GM18858 (cell line): ENCODE results near the gene AGER.

Experiments used
- ATAC-seq: cut with Tn5 transposase; IDR thresholded peaks from one replicate; pipeline ENCODE4 v1.9.1; 2021; ENCODE audit not compliant: unreplicated experiment

The AGER gene

DNA sequence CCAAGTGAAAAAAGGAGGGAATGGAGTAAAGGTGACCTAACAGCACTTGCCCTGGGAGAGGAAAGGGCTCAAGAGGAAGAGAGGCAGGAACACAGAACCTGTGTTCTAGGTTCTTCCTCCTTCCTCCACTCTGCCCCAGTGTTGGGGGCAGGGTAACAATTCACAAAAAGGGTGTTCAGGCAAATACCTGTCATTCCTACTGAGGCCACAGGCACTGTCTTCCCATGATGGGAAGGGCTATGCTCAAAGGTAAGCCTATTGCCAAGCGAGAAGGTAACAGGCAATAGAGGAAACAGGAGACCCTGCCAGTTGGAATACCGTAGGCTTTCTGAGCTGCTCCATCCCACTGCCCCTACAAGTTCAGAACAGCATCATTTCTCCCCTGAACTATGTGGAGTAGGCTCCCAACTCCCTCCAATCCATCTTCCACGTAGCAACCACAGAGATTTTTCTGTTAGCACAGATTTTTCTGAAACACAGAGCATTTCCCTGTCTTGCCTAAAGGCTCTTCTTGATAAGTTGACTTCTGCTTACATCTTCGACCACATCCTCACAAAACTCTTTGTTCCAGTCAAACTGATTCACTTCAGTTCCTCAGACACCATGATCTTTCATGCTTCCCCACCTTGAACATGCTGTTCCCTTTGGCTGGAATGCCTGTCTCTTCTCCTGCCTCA lies 10.9 kb downstream of the AGER start:
- ATAC-seq, result no peak

DNA sequence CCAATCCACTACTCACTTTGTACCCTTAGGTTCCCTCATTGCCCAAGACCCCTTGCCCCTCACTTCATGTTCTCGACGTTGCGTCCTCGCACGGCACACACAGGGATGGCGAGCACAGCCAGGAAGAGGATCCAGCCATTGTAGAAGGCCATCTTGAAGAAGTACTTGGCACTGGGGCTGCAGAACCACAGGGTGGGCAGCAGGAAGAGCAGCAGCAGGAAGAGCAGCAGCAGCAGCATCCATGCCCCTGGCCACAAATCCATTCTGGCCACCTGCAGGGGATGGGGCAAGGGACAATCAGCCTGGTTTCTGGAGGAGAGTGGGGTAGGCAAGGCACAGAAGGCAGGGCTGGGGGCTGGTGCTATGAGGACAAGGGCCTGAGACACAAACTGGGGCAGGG lies 12.8 kb downstream of the AGER start:
- ATAC-seq, result no peak

DNA sequence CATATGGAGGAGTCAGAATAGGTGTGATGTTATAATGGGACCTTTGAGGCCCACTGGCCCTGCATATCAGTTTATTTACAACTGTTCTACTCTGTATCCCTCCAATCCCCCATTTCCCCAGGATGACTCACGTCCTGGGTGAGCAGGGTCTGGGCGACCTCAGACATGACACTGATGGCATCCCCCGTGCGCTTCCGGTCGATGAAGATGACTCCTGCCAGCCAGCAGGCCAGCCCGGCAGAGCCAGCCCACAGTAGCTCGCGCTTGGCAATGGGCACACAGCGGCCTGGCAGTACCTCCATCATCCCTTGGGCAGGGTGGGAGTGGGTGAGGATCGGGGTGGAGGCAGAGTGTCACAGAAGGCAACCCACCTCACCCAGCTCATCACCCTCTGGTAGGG lies 13.8 kb downstream of the AGER start:
- ATAC-seq, result no peak

DNA sequence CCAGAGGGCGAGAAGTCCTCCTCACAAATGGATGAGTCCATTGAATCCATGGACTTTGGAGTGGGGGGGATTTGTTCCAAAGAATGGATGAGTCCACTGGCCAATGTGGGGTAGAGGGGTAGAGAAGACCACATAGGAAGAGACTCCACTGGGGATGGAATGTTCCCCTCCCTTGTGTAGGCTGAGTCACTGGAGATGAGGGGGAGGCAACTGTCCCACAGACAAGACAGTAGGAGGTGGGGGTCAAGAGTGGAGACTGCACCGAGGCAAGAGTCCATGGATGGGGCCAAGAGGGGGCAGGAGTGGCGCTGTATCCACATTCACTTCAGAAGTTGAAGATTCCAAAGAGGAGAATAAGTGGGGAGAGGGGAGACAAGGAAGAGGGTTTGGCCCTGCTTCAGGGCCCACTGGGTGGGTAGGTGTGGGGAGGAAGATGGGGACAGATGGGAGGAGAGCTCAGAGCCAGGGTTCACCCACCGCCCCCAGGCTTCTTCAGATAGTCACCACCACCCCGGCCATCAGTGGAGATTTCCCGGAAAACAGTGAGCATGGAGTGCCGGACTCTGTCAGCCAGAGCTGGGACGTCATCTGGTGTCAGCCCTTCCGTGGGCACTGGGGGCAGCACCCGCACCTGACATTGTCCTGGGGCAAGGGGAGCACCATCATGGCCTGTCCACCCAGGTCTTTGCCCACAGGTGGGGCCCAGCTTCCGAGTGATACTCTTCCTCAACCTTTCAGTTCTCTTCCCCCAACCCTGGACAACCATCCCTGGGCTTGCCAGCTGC lies 15.1 kb downstream of the AGER start:
- no peak for ATAC-seq

DNA sequence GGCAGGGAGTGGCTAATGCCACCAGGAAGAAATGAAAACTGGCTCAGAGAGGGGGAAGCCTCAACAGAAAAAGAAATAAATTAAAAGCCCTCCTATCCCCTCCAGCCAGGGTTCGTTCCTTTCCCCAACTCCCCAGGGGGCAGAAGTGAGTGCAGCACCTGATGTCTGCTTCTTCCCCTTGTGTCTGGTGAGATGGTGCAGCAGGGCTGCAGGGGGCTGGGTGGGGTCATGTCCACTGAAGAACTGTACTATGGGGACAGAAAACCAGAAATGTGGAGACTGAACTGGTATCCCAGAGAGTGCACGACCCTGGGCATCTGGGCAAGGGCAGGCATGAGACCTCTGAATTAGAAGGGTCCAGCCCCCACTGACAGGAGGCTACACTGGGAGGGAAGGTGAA lies 15.7 kb downstream of the AGER start:
- no peak for ATAC-seq

DNA sequence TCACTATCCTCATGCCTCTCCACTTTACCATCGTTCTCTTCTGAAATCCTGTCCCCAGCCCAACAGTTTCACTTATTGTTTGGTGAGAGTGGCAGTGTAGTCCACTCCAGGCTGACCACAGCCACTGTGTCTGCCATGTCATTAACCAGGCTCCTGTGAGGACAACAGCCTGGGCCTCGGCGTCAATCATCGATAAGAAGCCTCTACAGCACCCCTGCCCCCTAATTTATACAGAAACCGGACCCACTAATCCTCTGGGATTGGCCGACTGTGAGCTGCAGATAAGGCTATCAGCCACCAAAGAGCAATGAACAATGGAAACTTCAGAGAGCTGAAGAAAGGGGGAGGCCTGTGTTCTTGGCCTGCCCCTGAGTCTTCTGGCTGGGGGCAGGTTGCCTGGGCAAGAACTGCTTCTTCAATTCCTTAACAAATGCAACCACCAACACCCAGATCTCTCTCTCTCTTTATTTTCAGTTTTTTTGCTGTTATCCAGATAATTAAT lies 16.2 kb downstream of the AGER start:
- no peak for ATAC-seq

DNA sequence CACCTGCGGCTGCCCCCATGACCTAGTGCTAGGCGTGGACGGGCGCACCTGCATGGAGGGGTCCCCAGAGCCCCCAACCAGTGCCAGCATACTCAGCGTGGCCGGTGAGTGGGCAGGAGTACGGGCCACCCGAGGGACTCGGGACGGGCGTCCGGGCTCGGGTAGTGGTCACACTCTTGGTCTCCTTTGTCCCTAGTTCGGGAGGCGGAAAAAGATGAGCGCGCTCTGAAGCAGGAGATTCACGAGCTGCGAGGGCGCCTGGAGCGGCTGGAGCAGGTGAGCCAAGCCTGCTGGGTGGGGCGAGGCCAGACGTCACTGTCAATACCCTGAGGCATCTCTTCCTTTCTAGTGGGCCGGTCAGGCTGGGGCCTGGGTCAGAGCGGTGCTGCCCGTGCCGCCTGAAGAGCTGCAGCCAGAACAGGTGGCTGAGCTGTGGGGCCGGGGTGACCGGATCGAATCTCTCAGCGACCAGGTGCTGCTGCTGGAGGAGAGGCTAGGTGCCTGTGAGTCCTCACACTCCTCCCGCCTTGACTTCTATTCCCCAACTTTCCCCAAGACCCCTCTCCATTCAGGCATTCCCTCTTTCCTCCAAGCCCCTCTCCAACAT lies 16.8 kb downstream of the AGER start:
- no peak for ATAC-seq

DNA sequence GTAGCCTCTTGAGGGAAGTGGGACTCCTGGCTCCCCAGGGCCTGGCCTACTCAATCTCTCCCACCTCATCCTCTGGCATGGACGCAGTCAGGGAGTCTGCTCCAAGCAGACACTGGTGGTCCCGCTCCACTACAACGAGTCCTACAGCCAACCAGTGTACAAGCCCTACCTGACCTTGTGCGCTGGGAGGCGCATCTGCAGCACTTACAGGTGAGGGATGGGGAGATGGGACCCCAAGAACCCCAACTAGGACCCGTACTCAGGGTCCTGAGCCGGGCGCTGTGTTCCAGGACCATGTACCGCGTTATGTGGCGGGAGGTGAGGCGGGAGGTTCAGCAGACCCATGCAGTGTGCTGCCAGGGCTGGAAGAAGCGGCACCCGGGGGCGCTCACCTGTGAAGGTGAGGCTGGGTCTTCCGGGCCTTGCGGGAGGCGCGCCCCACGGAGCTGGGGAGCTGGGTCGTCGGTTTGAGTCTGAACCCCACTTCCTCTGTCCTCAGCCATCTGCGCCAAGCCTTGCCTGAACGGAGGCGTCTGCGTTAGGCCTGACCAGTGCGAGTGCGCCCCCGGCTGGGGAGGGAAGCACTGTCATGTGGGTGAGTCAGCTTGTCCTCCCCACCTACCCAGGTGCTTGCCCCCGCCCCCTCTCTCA lies 17.5 kb downstream of the AGER start:
- no peak for ATAC-seq

DNA sequence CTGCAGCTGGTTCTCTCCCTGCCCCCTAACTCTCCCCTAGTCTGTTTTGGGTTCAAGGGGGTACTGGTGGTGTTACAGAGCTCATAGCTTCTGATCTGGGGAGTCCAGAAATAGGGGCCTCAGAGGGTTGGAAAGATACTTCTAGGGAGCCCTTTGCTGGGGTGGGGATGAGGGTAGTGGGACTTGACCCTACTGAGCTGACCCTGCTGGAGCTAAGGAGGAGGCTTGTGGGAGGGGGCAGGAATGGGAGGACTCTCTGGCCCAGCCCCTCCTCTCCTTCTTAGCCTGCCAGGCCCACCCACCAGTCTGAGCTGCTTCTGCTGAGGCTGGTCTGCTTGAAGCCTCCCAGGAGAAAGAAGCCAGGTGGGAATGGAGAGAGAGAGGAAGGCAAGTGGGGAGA lies 19.8 kb downstream of the AGER start, which contains the start of gene EGFL8:
EGFL8 (plus strand) TSS at position 301 of the 400 bp plus-strand sequence. CDS start 1,571 bp downstream, outside the sequence.
- ATAC-seq, result no peak

DNA sequence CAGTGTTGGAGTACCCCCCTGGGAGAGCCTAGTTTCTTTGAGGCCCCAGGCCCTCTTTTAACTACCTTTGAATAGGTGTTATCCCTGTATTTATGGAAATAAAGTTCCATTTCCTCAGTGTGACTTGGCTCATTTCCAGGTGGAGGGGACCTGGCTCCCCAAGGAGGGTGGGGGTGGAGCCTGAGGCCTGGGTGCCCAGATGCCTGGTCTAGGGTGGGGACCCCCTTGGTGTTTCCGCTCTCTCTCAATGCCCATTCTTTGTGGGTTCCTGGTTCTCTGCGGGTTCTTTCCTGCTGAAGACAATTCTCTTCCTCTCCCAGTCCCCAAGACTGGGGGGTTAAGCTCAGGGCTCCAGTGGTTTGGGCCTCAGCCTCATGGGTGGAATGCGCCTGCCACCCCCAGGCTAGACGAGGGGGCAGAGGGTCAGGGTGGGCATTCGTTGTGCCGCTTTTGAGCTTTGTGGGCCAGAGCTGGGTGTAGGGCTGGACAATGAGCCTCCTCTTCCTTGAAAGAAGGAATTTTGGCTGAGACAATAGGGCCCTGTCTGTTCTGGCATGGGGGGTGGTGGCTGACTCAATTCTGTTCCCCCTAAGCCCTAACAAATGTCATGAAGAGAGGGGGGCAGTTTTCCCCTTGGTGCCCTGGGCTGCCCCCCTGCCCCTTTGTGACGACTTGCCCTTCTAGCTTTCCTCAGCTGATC lies 20.3 kb downstream of the AGER start:
- no peak for ATAC-seq

DNA sequence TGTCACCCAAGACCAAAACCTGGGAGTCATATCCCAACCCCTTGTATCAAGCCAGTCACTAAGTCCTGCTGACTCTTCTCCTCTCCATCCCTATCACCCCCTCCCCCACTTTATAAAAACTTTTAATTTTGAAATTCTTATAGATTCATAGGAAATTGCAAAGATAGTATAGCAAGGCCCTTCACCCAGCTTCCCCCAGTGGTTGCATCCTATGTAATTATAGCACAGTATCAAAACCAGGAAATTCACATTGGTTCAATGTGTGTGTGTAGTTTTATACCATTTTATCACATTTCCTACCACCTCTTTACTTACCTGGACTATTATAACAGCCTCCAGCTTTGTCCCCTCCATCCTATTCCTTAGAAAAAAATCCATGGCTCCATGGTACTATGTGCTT lies 26.0 kb downstream of the AGER start:
- ATAC-seq, result no peak

DNA sequence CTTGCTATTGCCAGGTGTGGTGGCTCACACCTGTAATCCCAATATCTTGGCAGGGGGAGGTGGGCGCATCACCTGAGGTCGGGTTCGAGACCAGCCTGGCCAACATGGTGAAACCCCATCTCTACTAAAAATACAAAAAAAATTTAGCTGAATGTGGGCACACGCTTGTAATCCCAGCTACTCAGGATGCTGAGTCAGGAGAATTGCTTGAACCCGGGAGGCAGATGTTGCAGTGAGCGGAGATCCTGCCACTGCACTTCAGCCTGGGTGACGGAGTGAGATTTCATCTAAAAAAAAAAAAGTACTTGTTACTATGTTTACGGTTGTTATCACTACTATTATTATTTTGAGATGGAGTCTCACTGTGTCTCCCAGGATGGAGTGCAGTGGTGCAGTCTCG lies 27.2 kb downstream of the AGER start:
- no peak for ATAC-seq

DNA sequence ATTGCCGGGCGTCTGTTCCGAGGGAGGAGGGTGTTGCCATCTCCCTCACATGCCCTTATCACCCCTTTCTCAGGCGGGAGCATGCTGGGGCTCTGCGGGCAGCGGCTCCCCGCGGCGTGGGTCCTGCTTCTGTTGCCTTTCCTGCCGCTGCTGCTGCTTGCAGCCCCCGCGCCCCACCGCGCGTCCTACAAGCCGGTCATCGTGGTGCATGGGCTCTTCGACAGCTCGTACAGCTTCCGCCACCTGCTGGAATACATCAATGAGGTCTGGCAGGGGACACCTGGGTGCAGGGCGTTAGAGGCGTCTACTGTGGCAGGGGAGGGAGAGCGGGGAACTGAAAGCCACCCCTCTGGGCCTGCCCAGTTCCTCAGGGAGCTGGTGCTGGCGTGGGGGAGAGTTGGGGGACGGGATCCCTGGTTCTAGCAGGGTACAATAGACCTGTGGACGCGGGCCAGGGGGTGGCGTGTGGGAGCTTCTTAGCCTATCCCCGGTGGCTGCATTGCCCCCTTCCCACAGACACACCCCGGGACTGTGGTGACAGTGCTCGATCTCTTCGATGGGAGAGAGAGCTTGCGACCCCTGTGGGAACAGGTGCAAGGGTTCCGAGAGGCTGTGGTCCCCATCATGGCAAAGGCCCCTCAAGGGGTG lies 29.4 kb downstream of the AGER start:
- no peak for ATAC-seq

DNA sequence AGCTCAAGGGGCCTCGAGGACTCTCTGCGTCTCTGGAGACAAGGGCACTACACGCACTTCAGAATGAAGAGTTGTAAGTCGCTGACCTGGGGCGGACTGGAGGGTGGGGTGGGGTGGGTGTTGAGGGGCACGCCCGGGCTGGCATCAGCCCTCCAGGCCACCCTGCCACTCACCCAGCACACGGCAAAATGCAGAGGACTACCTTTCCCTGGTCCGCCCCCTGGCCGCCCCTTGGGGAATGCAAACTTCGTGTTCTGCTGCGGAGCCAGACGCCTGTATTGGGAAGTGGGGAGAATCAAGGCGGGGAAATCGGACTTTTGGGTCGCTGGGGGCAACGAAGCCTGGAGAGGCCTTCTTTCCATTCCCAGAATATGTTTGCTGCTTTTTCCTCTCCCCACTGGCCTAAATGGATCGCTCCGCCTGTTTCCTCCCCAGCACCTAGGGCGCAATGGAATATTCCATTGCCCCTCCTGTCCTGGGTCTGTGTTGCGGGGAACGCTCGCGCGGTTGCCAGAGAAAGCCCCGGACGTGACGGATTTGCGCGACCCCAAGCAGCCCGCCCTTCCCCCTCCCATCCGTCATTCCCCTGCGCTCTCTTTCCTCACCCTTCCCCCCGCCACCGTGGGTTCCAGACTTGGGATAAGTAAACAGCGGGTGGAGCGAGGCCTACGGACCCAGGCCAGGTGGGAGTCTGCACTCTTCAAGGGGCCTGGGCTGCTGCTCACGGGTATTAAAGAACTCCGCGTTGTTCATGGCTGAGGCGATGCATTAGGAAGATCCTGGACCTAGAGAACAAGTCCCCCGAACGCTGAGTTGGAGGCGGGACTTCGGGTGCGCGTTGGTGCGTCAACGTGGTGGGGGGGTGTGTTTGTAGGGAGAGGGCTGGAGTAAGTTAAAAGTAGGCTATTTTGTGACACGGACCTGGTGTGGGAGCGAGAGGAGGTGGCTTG lies 30.2 kb downstream of the AGER start, which contains the start of gene PPT2:
PPT2 (plus strand) TSS at position 578 of the 950 bp plus-strand sequence. CDS start 454 bp downstream, outside the sequence.
- ATAC-seq, result no peak

DNA sequence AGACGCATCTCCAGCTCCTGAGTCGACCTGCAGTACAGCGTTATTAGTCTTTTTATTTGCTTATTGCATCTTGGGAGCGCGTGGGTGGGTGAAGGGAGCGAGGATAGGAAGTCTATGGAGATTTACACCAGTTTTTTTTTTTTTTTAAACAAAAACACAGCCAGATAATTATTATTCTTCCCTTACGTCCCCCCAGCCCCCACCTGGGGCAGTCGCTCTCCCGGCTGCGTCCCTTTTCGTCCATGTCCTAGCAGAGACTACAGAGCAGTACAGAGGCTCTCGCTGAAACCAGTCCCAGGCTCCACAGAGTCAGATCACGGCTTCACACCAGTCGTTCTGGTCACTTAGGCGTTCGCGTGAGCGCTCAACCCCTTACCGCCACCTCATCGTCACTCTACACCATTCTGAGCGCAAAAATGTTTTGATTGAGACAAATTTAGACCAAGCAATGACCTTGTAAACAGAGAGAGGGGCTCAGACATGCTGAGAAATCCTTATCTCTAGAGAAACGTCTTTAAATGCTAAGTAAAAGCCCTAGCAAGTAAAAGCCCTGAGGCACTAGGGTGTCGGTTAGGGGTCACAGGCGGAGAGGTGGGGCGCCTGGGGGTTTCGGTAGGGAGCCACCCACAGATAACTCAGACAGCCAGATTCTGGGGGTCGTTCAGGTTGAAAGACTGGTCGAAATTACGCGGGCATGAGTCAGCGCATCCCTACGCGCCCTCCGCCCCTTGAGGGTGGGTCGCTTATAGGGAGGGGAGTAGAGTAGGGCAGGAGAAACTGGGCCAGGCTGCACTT lies 31.1 kb downstream of the AGER start:
- no peak for ATAC-seq

DNA sequence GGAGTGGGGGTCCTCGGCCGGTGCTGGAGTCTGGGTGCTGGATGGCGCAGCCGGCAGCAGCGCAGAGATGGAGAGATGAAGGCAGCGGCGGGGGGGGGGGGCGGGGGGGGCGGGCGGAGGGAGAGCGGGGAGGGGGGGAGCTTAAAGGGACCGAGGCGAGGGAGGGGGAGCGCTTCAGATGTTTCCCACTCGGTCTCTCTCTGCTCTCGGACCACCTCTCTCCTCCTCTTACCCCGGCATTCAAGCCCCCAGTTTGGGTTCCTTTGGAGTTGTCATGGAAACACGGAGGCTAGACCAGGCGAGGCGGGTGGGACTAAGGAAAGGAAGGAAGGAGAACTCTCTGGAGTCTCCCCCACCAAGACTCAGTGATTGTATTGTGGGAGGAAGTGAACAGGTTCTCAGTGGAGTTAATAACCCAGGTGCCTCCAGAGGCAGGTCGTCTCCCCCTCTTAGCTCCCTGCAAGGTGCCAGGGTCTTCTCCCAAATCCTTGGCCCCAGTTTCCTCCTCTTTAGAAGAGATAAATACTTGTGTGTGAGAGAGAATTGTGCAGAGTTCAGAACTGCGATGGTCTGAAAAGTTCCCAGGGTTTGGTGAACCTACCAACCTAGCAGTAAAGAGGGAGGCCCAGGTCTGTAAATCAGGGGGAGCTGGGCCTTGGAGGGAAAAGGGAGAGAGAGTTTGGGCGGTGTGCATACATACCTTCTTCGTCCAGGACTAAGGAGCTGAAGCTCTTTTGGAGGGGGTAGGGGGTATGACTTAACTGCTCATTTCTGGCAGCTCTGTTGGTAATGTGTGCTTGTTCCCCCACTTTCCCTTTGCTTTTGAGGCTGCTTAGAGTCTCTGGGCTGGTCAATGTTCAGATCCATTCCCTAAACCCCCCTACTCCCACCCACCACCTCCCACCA lies 31.9 kb downstream of the AGER start, which contains the start of gene PRRT1:
PRRT1 (minus strand) TSS at position 77 of the 906 bp plus-strand sequence. CDS start 112 bp downstream, outside the sequence.
- ATAC-seq, result no peak
